Gastroesophageal sphincter (tissue), 3 donors: ENCODE data around the gene CLMP.

Source experiments
- CTCF ChIP-seq, 4 experiments: fragments of 200-600 bp in 2 of 4; fragments of 450-650 bp in 2 of 4; sonication (generic) in 1 of 4; IDR thresholded peaks; one replicate each; pipeline ENCODE4 v1.5.1; 2017 to 2019; ENCODE audit warnings: antibody characterized with exemption in 4 of 4, mild to moderate bottlenecking in 2 of 4, moderate library complexity in 2 of 4
- POLR2AphosphoS5 ChIP-seq: sonication (generic); formaldehyde crosslinking; IDR thresholded peaks from one replicate; pipeline ENCODE4 v1.6.1; 2017; ENCODE audit warnings: antibody characterized with exemption

- TF ChIP-seq CTCF (IDR thresholded peaks at IDR 0.05) (no peak), POLR2AphosphoS5 (no peak)
Observed at GRCh38 chr11:123076484-123076883, 118.6 kb downstream of the CLMP start.
